Breast epithelium (tissue), 4 donors: Measurements from ENCODE around the gene ASTN1. TPM values are rescaled to one million over a fixed set of nuclear protein-coding genes. Genes with fewer than 3 reads are reported as not detected.

Source experiments
- DNase-seq, 2 donors: peaks; one replicate each; pipeline ENCODE4 v3.0.0-alpha.2; 2019; ENCODE audit warnings: low spot score in 2 of 2
- H3K27ac ChIP-seq, 2 donors: fragments of 200-600 bp; sonication (generic) in 1 of 2; one replicate each; pipeline ENCODE4 v1.5.1; 2016 to 2019; ENCODE audit warnings: mild to moderate bottlenecking in 1 of 2
- H3K27me3 ChIP-seq, 2 donors: fragments of 200-600 bp; sonication (generic) in 1 of 2; one replicate each; pipeline versions ENCODE4 v1.5.1 to v1.6.0; 2017 to 2019; ENCODE audit warnings: control low read depth in 1 of 2, mild to moderate bottlenecking in 1 of 2
- H3K36me3 ChIP-seq: fragments of 200-600 bp; one replicate; pipeline ENCODE4 v1.5.1; 2019
- H3K4me1 ChIP-seq, 2 donors: fragments of 200-600 bp; sonication (generic); one replicate each; pipeline ENCODE4 v1.5.1; 2016 to 2019; ENCODE audit warnings: control low read depth in 1 of 2
- H3K4me3 ChIP-seq, 3 donors: fragments of 200-600 bp; sonication (generic); 1 replicate in 2 of 3; 2 replicates in 1 of 3; pipeline ENCODE4 v1.5.1; 2016 to 2019; ENCODE audit warnings: mild to moderate bottlenecking in 3 of 3, moderate library complexity in 2 of 3
- H3K9me3 ChIP-seq, 2 donors: fragments of 200-600 bp; sonication (generic) in 1 of 2; one replicate each; pipeline ENCODE4 v1.5.1; 2016 to 2019; ENCODE audit warnings: control low read depth in 1 of 2
- CTCF ChIP-seq, 3 donors: fragments of 450-650 bp; IDR thresholded peaks; one replicate each; pipeline ENCODE4 v1.5.1; 2016 to 2017; ENCODE audit warnings: antibody characterized with exemption in 3 of 3, mild to moderate bottlenecking in 3 of 3, moderate library complexity in 3 of 3
- POLR2A ChIP-seq: fragments of 450-650 bp; IDR thresholded peaks from one replicate; pipeline ENCODE4 v1.6.1; 2016; ENCODE audit warnings: antibody characterized with exemption, mild to moderate bottlenecking, moderate library complexity
- POLR2AphosphoS5 ChIP-seq, 3 donors: sonication (generic); formaldehyde crosslinking; IDR thresholded peaks; one replicate each; pipeline ENCODE4 v1.6.1; 2017; ENCODE audit warnings: antibody characterized with exemption in 3 of 3
- intact Hi-C: fragments of 100-400 bp; cut with DNase I; formaldehyde crosslinking; loops from one replicate; pipeline ENCODE4 v1.15.1; 2023; ENCODE audit warnings: low total_unique reads
- total RNA-seq, 3 donors: library from RNA; depleted of rRNA; stranded (reverse); fragments of >200 nt; gene quantifications; one replicate each; pipeline ENCODE4 v1.1.0, GENCODE V29; 2016

ASTN1 gene
- total RNA-seq, 3 donors from 2014 or later, result 0.16 to 1.5 (median 0.33) TPM

GRCh38 chr1:176943783-176944182 is 220.7 kb downstream of the ASTN1 start:
- Histone ChIP-seq H3K9me3 (no peaks in the 10 kb centered on the region), H3K4me1 (no peaks in the 10 kb centered on the region), H3K4me3 (no peak overlapping the region), H3K36me3 (no peaks in the 10 kb centered on the region), H3K27ac (no peak overlapping the region), H3K27me3 (no peaks in the 10 kb centered on the region)
- DNase-seq, result no peak
- TF ChIP-seq POLR2AphosphoS5 (IDR thresholded peaks at IDR 0.05) (no peak), CTCF (IDR thresholded peaks at IDR 0.05) (no peak), POLR2A (no peak)
- intact Hi-C loops, result no loop called here

DNA sequence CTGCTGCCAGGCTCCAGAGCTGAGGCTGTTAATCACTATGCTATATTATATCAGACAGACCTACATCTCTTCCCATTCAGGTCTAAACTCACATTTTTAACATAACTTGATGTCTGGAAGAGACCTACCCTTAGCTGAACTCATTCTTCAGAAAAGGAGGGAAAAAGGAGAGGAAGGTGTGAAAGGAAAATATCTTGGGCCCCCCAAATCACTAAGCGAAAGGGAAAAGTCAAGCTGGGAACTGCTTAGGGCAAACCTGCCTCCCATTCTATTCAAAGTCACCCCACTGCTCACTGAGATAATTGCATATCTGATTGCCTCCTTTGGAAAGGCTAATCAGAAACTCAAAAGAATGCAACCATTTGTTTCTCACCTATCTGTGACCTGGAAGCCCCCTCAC is 222.2 kb downstream of the ASTN1 start:
- no peaks in the 10 kb centered on the region for H3K27me3 ChIP-seq
- intact Hi-C loops, result no loop called here
- TF ChIP-seq POLR2A (no peak), CTCF (IDR thresholded peaks at IDR 0.05) (no peak), POLR2AphosphoS5 (IDR thresholded peaks at IDR 0.05) (no peak)
- H3K4me3 ChIP-seq, result no peak overlapping the region
- H3K4me1 ChIP-seq, result no peaks in the 10 kb centered on the region
- H3K9me3 ChIP-seq, result no peaks in the 10 kb centered on the region
- H3K27ac ChIP-seq, result no peak overlapping the region
- no peak for DNase-seq
- H3K36me3 ChIP-seq, result no peaks in the 10 kb centered on the region

- no peaks in the 10 kb centered on the region for H3K9me3 ChIP-seq
- no peak overlapping the region for H3K27ac ChIP-seq
- intact Hi-C loops, result no loop called here
- no peaks in the 10 kb centered on the region for H3K27me3 ChIP-seq
- no peak for TF ChIP-seq CTCF (IDR thresholded peaks at IDR 0.05)
- no peak for TF ChIP-seq POLR2A
- no peak for TF ChIP-seq POLR2AphosphoS5 (IDR thresholded peaks at IDR 0.05)
- no peaks in the 10 kb centered on the region for H3K4me1 ChIP-seq
- H3K4me3 ChIP-seq, result no peak overlapping the region
- H3K36me3 ChIP-seq, result no peaks in the 10 kb centered on the region
- DNase-seq, result no peak
Measured at GRCh38 chr1:176939993-176940392, 224.5 kb downstream of the ASTN1 start.

- Histone ChIP-seq H3K36me3 (no peaks in the 10 kb centered on the region), H3K9me3 (no peaks in the 10 kb centered on the region), H3K4me3 (no peak overlapping the region), H3K27ac (no peak overlapping the region), H3K4me1 (no peaks in the 10 kb centered on the region), H3K27me3 (no peaks in the 10 kb centered on the region)
- DNase-seq, result no peak
- intact Hi-C loops, result no loop called here
- TF ChIP-seq POLR2A (no peak), POLR2AphosphoS5 (IDR thresholded peaks at IDR 0.05) (no peak), CTCF (IDR thresholded peaks at IDR 0.05) (no peak)
Measured at GRCh38 chr1:176938375-176938774, 226.1 kb downstream of the ASTN1 start.

DNA sequence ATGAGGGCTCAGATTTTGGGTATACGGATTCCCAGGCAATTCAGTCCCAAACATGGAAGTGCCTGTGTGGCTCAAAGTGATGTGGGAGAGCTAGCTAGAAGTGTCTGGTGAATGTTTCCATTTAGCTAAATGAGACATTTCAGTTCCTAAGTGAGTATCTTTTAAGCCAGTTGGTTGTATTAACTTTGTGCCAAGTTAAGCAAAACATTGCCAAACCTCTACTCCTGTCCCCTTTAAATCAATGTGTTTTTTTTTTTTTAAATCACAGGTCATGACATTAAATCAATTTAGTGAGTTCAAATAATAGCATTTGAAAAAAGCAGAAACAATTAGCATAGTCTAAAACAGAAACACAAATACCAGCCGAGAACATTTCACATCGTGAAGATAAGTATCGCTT is 230.1 kb downstream of the ASTN1 start:
- Histone ChIP-seq H3K4me3 (no peak overlapping the region), H3K9me3 (no peaks in the 10 kb centered on the region), H3K27me3 (peaks cover 0 to under 1% of the 10 kb centered on the region in 2 donors), H3K27ac (no peak overlapping the region), H3K4me1 (no peaks in the 10 kb centered on the region), H3K36me3 (no peaks in the 10 kb centered on the region)
- no peak for DNase-seq
- intact Hi-C loops, result loop anchor here (5.0 kb wide), 1 partner anchor 503 kb away; no protein-coding TSS in a partner anchor
- TF ChIP-seq POLR2A, result no peak
- TF ChIP-seq POLR2AphosphoS5 (IDR thresholded peaks at IDR 0.05), result no peak
- no peak for TF ChIP-seq CTCF (IDR thresholded peaks at IDR 0.05)
